Spleen (tissue), 7 donors: ENCODE results near the gene MOCS2.
"Not testable (repeated sequence)": the region's sequence is repeated elsewhere in the genome, so short reads cannot be mapped to it uniquely, and the experiment has no call there.

ENCODE experiments used
- POLR2A ChIP-seq, 3 donors: fragments of 450-650 bp; IDR thresholded peaks; one replicate each; pipeline ENCODE4 v1.5.1; 2017; ENCODE audit warnings: antibody characterized with exemption in 3 of 3, mild to moderate bottlenecking in 1 of 3
- POLR2AphosphoS5 ChIP-seq, 3 donors: sonication (generic); formaldehyde crosslinking; IDR thresholded peaks; one replicate each; pipeline ENCODE4 v1.5.1; 2017; ENCODE audit warnings: antibody characterized with exemption in 3 of 3
- TF ChIP-seq, protein P1 (sequence below), 11 experiments: fragments of 200-600 bp in 7 of 11; fragments of 450-650 bp in 4 of 11; sonication (generic) in 4 of 11; IDR thresholded peaks in 8 of 11; conservative IDR thresholded peaks in 3 of 11; 1 replicate in 7 of 11; 2 replicates in 4 of 11; pipeline versions ENCODE4 v1.4.0 to v1.8.0; 2016 to 2021; ENCODE audit warnings: antibody characterized with exemption in 11 of 11, inconsistent platforms in 4 of 11, mild to moderate bottlenecking in 1 of 11
- donor health status: DM: no; HTN: no; CAD: no; lungs with moderate emphysema.
- donor health status: DM: no; HTN: no; CAD: no.
- donor health status: DM: no; HTN: no; CAD: no.

- TF ChIP-seq, protein P1, sequence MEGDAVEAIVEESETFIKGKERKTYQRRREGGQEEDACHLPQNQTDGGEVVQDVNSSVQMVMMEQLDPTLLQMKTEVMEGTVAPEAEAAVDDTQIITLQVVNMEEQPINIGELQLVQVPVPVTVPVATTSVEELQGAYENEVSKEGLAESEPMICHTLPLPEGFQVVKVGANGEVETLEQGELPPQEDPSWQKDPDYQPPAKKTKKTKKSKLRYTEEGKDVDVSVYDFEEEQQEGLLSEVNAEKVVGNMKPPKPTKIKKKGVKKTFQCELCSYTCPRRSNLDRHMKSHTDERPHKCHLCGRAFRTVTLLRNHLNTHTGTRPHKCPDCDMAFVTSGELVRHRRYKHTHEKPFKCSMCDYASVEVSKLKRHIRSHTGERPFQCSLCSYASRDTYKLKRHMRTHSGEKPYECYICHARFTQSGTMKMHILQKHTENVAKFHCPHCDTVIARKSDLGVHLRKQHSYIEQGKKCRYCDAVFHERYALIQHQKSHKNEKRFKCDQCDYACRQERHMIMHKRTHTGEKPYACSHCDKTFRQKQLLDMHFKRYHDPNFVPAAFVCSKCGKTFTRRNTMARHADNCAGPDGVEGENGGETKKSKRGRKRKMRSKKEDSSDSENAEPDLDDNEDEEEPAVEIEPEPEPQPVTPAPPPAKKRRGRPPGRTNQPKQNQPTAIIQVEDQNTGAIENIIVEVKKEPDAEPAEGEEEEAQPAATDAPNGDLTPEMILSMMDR (IDR thresholded peaks at IDR 0.05 in 8 of 11, conservative IDR thresholded peaks at IDR 0.05 in 3 of 11), result not testable (repeated sequence)
- not testable (repeated sequence) for TF ChIP-seq POLR2AphosphoS5, POLR2A (IDR thresholded peaks at IDR 0.05)
Measured at GRCh38 chr5:53112307-53112706, 2.8 kb upstream of the MOCS2 start.
